ENCODE data around the gene PHKA1. TPM values are rescaled to one million over a fixed set of nuclear protein-coding genes. Genes with fewer than 3 reads are reported as not detected.

The PHKA1 gene
- total and polyA plus RNA-seq, 4 donors, result 0.57 to 5.5 (median 1.4) TPM

DNA sequence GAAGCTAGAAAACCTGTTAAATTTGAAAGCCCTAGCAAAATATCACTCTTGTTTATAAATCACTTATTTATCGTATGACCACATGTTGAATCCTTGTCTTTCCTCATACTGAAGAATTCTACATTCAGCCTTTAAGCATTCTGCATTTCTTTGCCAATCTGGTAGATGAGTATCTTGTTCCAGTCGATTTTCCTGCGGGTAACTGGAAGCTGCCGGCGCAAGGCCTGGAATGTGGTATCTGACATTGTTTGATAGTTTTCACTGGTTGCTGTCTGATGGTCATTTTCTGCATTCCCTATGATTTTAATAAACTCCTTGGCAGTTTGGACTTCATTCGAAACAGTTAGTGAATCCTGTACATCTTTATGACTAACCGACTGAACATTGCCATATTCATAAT lies 13.7 kb upstream of the PHKA1 start:
- Histone ChIP-seq H3K27me3 (ENCODE audit: control insufficient read depth in 4 of 4, insufficient read depth in 4 of 4, low read length in 3 of 4) (no peaks in the 10 kb centered on the region), H3K36me3 (ENCODE audit: control insufficient read depth in 4 of 4, insufficient read depth in 3 of 4, low read depth in 1 of 4, low read length in 3 of 4) (no peaks in the 10 kb centered on the region), H3K4me3 (ENCODE audit: low read depth in 1 of 3, low read length in 3 of 3) (no peak overlapping the region), H3K27ac (ENCODE audit: low read depth in 1 of 2, low read length in 2 of 2) (no peak overlapping the region), H3K9me3 (ENCODE audit: control insufficient read depth in 4 of 4, low read length in 3 of 4) (no peaks in the 10 kb centered on the region), H3K4me1 (ENCODE audit: control insufficient read depth in 4 of 4, insufficient read depth in 4 of 4, low read length in 3 of 4) (no peaks in the 10 kb centered on the region), H3K9ac (ENCODE audit: low read depth in 1 of 2, low read length in 2 of 2) (no peak overlapping the region)
- 91% methylated on average over 7 of the region's 7 CpGs for WGBS
- DNase-seq (ENCODE audit: low spot score), result no peak
- TF ChIP-seq, protein P1, sequence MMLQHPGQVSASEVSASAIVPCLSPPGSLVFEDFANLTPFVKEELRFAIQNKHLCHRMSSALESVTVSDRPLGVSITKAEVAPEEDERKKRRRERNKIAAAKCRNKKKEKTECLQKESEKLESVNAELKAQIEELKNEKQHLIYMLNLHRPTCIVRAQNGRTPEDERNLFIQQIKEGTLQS (IDR thresholded peaks at IDR 0.05), result no peak
- no peak for TF ChIP-seq TAF1 (conservative IDR thresholded peaks at IDR 0.05)
- TF ChIP-seq FOXA2 (IDR thresholded peaks at IDR 0.05), result no peak
- no peak for TF ChIP-seq MAX (IDR thresholded peaks at IDR 0.05)
- no peak for TF ChIP-seq CTCF (IDR thresholded peaks at IDR 0.05; ENCODE audit: low read depth, low read length, missing input control)
- no peak for TF ChIP-seq SP1 (IDR thresholded peaks at IDR 0.05)
- TF ChIP-seq HNF4A (conservative IDR thresholded peaks at IDR 0.05), result no peak
- no peak for TF ChIP-seq EGR1 (IDR thresholded peaks at IDR 0.05; ENCODE audit: low read depth in 2 of 2)
- no peak for TF ChIP-seq NR2F2 (IDR thresholded peaks at IDR 0.05)
- no peak for TF ChIP-seq JUND (IDR thresholded peaks at IDR 0.05)
- TF ChIP-seq ZBTB33 (IDR thresholded peaks at IDR 0.05), result no peak
- no peak for TF ChIP-seq RXRA (IDR thresholded peaks at IDR 0.05)
- TF ChIP-seq FOXA1 (IDR thresholded peaks at IDR 0.05), result no peak
- no peak for TF ChIP-seq HNF4G (IDR thresholded peaks at IDR 0.05)
- TF ChIP-seq REST (IDR thresholded peaks at IDR 0.05), result no peak

GRCh38 chrX:72716766-72717165 lies 2.7 kb upstream of the PHKA1 start:
- Histone ChIP-seq H3K36me3 (ENCODE audit: control insufficient read depth in 4 of 4, insufficient read depth in 3 of 4, low read depth in 1 of 4, low read length in 3 of 4) (no peaks in the 10 kb centered on the region), H3K27me3 (ENCODE audit: control insufficient read depth in 4 of 4, insufficient read depth in 4 of 4, low read length in 3 of 4) (no peaks in the 10 kb centered on the region), H3K4me1 (ENCODE audit: control insufficient read depth in 4 of 4, insufficient read depth in 4 of 4, low read length in 3 of 4) (peaks cover 0 to 2% (median 0%) of the 10 kb centered on the region in 4 donors), H3K4me3 (ENCODE audit: low read depth in 1 of 3, low read length in 3 of 3) (no peak overlapping the region), H3K27ac (ENCODE audit: low read depth in 1 of 2, low read length in 2 of 2) (no peak overlapping the region), H3K9ac (ENCODE audit: low read depth in 1 of 2, low read length in 2 of 2) (no peak overlapping the region), H3K9me3 (ENCODE audit: control insufficient read depth in 4 of 4, low read length in 3 of 4) (no peaks in the 10 kb centered on the region)
- 33% methylated on average over 5 of the region's 5 CpGs for WGBS
- TF ChIP-seq HNF4A (conservative IDR thresholded peaks at IDR 0.05), result peak in 1 of 2 donors; percentile 30
- TF ChIP-seq JUND (IDR thresholded peaks at IDR 0.05), result no peak
- no peak for DNase-seq (ENCODE audit: low spot score)

Data from liver (tissue), 9 donors.